Stimulated activated CD8-positive, alpha-beta memory T cell treated with anti-CD3 and anti-CD28 coated beads, Interleukin-15, amount 100 ng/mL, for 24 hours (primary cell): ENCODE results near the gene PSMA3.

Source experiments
- DNase-seq: peaks from one replicate; pipeline ENCODE4 v3.0.0-alpha.2; 2020; ENCODE audit warnings: low read depth

Gene PSMA3

GRCh38 chr14:58299401-58300330 is 55.0 kb downstream of the PSMA3 start:
- peak; percentile 5 for DNase-seq

GRCh38 chr14:58301416-58301815 is 56.8 kb downstream of the PSMA3 start:
- DNase-seq = no peak

GRCh38 chr14:58305730-58306129 is 61.1 kb downstream of the PSMA3 start:
- DNase-seq = no peak

DNA sequence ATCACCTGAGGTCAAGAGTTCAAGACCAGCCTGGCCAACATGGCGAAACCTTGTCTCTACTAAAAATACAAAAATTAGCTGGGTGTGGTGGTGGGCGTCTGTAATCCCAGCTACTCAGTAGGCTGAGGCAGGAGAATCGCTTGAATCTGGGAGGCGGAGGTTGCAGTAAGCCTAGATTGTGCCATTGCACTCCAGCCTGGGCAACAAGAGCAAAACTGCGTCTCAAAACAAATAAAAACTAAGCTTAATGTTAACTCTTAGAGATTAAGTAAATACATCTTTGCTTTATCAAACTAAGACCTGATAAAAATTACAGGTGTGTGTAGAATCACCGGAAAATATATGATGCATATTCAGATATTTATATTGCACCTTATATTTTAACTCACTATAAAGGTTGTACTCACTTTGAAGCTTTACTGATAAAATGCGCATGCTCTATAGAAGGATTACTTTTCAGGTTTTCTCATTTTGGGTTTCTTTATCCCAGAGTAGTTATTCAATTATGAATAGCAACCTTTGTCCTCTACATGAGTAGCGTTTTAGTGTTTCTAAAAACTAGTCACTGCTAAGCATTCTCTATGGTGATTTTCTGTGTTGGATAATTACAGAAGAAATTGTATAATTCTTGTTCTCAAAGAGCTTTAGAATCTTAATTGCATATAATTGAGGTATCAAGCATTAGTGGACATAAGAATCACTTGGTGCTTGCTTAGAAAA is 63.1 kb downstream of the PSMA3 start:
- DNase-seq = no peak

DNA sequence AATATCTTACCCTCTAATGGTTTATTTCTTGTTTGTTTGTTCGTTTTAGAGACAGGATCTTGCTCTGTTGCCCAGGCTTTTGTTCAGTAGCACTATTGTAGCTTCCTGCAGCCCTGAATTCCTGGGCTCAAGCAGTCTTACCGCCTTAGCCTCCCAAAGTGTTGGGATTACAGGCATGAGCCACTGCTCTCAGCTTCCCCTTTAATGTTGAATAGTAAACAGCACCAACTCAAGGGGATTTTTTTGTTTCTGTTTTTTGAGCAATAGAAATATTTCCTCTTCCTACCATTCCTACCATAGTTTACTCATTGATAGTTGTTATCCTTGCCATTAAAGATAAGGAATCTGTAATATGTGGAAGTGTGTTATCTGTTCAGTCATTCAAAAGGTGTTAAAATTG is 64.4 kb downstream of the PSMA3 start:
- no peak for DNase-seq

DNA sequence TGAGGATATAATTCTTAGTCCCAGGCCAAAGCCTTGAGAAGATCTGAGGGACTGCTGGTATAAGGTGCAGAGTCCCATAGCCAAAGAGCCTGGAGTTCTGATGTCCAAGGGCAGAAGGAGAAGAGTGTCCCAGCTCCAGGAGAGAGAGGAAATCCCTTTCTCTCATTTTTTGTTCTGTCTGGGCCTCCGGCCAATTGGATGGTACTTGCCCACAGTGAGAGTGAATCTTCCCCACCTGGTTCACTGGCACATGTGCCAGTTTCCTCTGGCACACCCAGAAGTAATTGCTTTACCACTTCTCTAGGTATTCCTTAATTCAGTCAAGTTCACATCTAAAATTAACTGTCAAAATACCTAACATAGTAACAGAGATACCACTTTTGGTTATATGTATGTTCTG is 69.1 kb downstream of the PSMA3 start:
- no peak for DNase-seq

- DNase-seq = no peak
Measured at GRCh38 chr14:58315606-58316005, 71.0 kb downstream of the PSMA3 start.
